AG04449 (cell line): Measurements from ENCODE around the gene MMP17.
A peak's percentile ranks its signal among the peaks of the same experiment; 100 is the strongest.
"Not testable (repeated sequence)": the region's sequence is repeated elsewhere in the genome, so short reads cannot be mapped to it uniquely, and the experiment has no call there.

ENCODE experiments used
- CTCF ChIA-PET: fragments of 350-600 bp; formaldehyde crosslinking; extraction: SDS; loops from one replicate; lab custom pipeline; 2021; ENCODE audit warnings: antibody characterized with exemption; lab: Yijun Ruan, JAX
- POLR2A ChIA-PET: fragments of 400-600, 350-600 bp; formaldehyde crosslinking; extraction: SDS; loops from one replicate; lab custom pipeline; 2020; ENCODE audit warnings: antibody characterized with exemption, inconsistent platforms; lab: Yijun Ruan, JAX
- DNase-seq: peaks from one replicate; pipeline ENCODE4 v3.0.0-alpha.2; 2010; ENCODE audit warnings: low read depth, low spot score
- H3K4me3 ChIP-seq: 2 replicates; pipeline ENCODE4 v1.5.1; 2011; ENCODE audit warnings: low read depth, mild to moderate bottlenecking, control low read depth, low read length
- CTCF ChIP-seq: IDR thresholded peaks from one replicate; pipeline ENCODE4 v1.5.1; 2011; ENCODE audit warnings: mild to moderate bottlenecking, moderate library complexity, low read length, control low read depth, inconsistent platforms; ENCODE audit not compliant: insufficient read depth; ENCODE audit errors: missing control alignments

MMP17 gene

GRCh38 chr12:131872154-131873051 lies 44.2 kb downstream of the MMP17 start:
- TF ChIP-seq CTCF, result no peak
- DNase-seq, result peak; percentile 69
- CTCF ChIA-PET, result no interaction called here
- H3K4me3 ChIP-seq, result no peak overlapping the region
- POLR2A ChIA-PET, result interaction anchor here (0.6 to 1.0 kb wide), 3 partner anchors 24 to 56 kb away, joined by 3 to 6 read pairs (median 3); no protein-coding TSS in a partner anchor

GRCh38 chr12:131873293-131873692 lies 45.1 kb downstream of the MMP17 start:
- no peak overlapping the region for H3K4me3 ChIP-seq
- POLR2A ChIA-PET, result no interaction called here
- CTCF ChIA-PET, result no interaction called here
- TF ChIP-seq CTCF, result no peak
- no peak for DNase-seq

GRCh38 chr12:131874972-131875371 lies 46.8 kb downstream of the MMP17 start:
- DNase-seq, POLR2A ChIA-PET, H3K4me3 ChIP-seq, CTCF ChIA-PET: not testable (repeated sequence)

- CTCF ChIA-PET, DNase-seq, POLR2A ChIA-PET, H3K4me3 ChIP-seq: not testable (repeated sequence)
Measured at GRCh38 chr12:131877216-131877615, 49.0 kb downstream of the MMP17 start.

- not testable (repeated sequence) for DNase-seq
Measured at GRCh38 chr12:131878436-131878835, 50.2 kb downstream of the MMP17 start.

GRCh38 chr12:131882804-131883520 lies 54.8 kb downstream of the MMP17 start:
- ChIA-PET CTCF (interaction anchor here (1.3 kb wide), 1 partner anchor 15 kb away, joined by 4 read pairs; no protein-coding TSS in a partner anchor), POLR2A (no interaction called here)
- no peak for TF ChIP-seq CTCF
- DNase-seq, result no peak
- no peak overlapping the region for H3K4me3 ChIP-seq

More at GRCh38 chr12:131878436-131878835, 50.2 kb downstream of the MMP17 start:
- CTCF ChIA-PET, H3K4me3 ChIP-seq, POLR2A ChIA-PET: not testable (repeated sequence)

- DNase-seq, result no peak
- ChIA-PET CTCF (no interaction called here), POLR2A (no interaction called here)
- no peak overlapping the region for H3K4me3 ChIP-seq
- no peak for TF ChIP-seq CTCF
Measured at GRCh38 chr12:131883521-131883900, 55.3 kb downstream of the MMP17 start.

GRCh38 chr12:131885076-131885475 lies 56.9 kb downstream of the MMP17 start:
- POLR2A ChIA-PET, H3K4me3 ChIP-seq, CTCF ChIA-PET, DNase-seq: not testable (repeated sequence)
